Measurements from ENCODE around the gene SGF29. TPM values are rescaled to one million over a fixed set of nuclear protein-coding genes. Genes with fewer than 3 reads are reported as not detected.
"Not testable (repeated sequence)": the region's sequence is repeated elsewhere in the genome, so short reads cannot be mapped to it uniquely, and the experiment has no call there.

Gene SGF29
- total and polyA plus RNA-seq, 10 donors: 22.9 to 35.1 (median 27.5) TPM

DNA sequence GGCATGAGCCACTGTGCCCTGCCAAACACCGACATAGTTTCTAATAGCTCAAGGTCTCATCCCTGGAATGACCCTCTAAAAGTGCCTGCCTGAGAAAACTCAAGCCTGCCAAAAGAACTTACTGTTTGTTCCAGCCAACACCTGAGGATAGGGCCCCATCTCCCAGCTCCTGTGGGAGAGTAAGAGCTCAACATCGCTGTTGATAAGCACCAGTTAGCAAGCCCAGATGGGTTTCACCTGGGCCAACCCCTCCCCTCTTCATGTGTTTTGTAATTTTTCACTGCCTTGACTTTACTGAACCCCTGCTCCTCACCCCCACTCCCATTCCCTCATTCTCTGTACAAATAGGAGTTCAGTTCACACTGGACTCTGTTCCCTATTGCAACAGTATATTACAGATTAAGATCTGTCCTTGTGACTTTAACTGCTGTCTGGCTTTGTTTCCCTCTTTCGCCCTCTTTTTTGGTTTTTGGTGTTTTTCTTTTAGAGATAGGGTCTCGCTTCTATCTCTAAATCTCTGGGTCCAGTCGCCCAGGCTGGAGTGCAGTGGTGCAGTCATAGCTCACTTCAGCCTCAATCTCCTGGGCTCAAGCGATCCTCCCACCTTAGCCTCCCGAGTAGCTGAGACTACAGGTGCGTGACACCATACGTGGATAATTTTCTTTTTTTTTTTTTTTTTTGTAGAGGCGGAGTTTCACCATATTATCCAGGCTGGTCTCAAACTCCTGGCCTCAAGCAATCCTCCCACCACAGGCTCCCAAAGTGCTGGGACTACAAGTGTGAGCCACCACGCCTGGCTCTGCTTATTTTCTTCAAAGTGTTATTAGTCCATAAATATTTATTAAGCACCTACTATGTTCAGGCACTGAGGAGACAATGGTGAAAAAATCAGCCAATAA is 27.3 kb upstream of the SGF29 start:
- H3K27ac ChIP-seq: no peak overlapping the region
- H3K36me3 ChIP-seq: no peaks in the 10 kb centered on the region
- H3K27me3 ChIP-seq (replicated peaks in 1 of 7): peaks cover 0 to 12% (median 0%) of the 10 kb centered on the region in 7 donors
- no peak for DNase-seq
- TF ChIP-seq POLR2A (IDR thresholded peaks at IDR 0.05) (no peak), POLR2AphosphoS5 (IDR thresholded peaks at IDR 0.05) (no peak)
- TF ChIP-seq, protein P1, sequence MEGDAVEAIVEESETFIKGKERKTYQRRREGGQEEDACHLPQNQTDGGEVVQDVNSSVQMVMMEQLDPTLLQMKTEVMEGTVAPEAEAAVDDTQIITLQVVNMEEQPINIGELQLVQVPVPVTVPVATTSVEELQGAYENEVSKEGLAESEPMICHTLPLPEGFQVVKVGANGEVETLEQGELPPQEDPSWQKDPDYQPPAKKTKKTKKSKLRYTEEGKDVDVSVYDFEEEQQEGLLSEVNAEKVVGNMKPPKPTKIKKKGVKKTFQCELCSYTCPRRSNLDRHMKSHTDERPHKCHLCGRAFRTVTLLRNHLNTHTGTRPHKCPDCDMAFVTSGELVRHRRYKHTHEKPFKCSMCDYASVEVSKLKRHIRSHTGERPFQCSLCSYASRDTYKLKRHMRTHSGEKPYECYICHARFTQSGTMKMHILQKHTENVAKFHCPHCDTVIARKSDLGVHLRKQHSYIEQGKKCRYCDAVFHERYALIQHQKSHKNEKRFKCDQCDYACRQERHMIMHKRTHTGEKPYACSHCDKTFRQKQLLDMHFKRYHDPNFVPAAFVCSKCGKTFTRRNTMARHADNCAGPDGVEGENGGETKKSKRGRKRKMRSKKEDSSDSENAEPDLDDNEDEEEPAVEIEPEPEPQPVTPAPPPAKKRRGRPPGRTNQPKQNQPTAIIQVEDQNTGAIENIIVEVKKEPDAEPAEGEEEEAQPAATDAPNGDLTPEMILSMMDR (IDR thresholded peaks at IDR 0.05 in 8 of 11, conservative IDR thresholded peaks at IDR 0.05 in 3 of 11): no peak
- intact Hi-C loops (cut with DNase I; ENCODE audit: low total_unique reads): no loop called here
- H3K4me3 ChIP-seq: no peak overlapping the region
- H3K4me1 ChIP-seq: peaks cover 0 to 10% (median 0%) of the 10 kb centered on the region in 6 donors
- H3K9me3 ChIP-seq: no peaks in the 10 kb centered on the region
- WGBS, 5 donors: 88 to 95% (median 91%) methylated on average over 11 of the region's 11 CpGs

DNA sequence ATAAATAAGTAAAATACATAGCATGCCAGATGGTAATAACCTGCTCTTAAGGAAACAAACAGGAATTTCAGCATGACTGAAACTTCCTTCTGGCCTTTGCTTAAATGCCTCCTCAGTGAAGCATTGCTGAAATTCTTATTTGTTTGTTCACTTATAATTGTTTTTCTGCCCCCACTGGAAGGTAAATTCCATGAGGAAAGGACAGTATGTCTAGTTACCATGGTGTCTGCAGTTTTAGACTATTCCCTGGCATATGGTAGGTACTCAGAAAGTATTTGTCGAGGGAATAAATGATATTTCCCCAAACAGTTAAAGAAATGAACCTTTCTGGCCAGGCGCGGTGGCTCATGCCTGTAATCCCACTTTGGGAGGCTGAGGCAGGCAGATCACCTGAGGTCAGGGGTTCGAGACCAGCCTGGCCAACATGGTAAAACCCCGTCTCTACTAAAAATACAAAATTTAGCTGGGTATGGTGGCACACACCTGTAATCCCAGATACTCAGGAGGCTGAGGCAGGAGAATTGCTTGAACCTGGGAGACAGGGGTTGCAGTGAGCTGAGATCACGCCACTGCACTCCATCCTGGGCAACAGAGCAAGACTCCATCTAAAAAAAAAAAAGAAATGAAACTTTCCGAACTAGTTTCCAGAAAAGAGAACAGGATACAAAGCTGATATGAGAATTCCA is 26.5 kb upstream of the SGF29 start:
- intact Hi-C loops (cut with DNase I; ENCODE audit: low total_unique reads); H3K36me3 ChIP-seq; H3K27ac ChIP-seq; H3K4me3 ChIP-seq; DNase-seq; H3K9me3 ChIP-seq: not testable (repeated sequence)
- Histone ChIP-seq H3K4me1 (peaks cover 0 to 18% (median 5%) of the 10 kb centered on the region in 6 donors), H3K27me3 (replicated peaks in 1 of 7) (peaks cover 0 to 12% (median 0%) of the 10 kb centered on the region in 7 donors)
- WGBS, 5 donors: 85 to 97% (median 91%) methylated on average over 7 of the region's 7 CpGs

DNA sequence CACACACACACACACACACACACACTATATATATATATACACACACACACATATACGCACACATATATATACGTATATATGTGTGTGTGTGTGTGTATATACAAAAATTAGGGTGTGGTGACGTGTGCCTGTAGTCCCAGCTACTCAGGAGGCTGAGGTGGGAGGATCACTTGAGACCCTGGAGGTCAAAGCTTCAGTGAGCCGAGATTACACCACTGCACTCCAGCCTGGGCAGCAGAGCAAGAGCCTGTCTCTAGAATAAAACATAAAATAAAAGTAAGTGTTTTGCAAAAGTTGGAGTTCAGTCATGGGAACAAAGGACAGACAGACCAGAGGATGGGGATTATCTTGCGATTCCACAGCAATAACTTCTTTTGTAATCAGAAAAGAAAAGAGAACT is 25.7 kb upstream of the SGF29 start:
- intact Hi-C loops (cut with DNase I; ENCODE audit: low total_unique reads): no loop called here
- Histone ChIP-seq H3K4me1 (peaks cover 0 to 20% (median 10%) of the 10 kb centered on the region in 6 donors), H3K27me3 (replicated peaks in 1 of 7) (peaks cover 0 to 5% (median 0%) of the 10 kb centered on the region in 7 donors), H3K36me3 (no peaks in the 10 kb centered on the region), H3K27ac (no peak overlapping the region), H3K9me3 (no peaks in the 10 kb centered on the region), H3K4me3 (no peak overlapping the region)
- DNase-seq: no peak
- TF ChIP-seq, protein P1 (IDR thresholded peaks at IDR 0.05 in 8 of 11, conservative IDR thresholded peaks at IDR 0.05 in 3 of 11): no peak
- TF ChIP-seq POLR2AphosphoS5 (IDR thresholded peaks at IDR 0.05): no peak
- TF ChIP-seq POLR2A (IDR thresholded peaks at IDR 0.05): no peak
- 86 to 91% (median 89%) methylated on average over 5 of the region's 5 CpGs for WGBS, 5 donors

DNA sequence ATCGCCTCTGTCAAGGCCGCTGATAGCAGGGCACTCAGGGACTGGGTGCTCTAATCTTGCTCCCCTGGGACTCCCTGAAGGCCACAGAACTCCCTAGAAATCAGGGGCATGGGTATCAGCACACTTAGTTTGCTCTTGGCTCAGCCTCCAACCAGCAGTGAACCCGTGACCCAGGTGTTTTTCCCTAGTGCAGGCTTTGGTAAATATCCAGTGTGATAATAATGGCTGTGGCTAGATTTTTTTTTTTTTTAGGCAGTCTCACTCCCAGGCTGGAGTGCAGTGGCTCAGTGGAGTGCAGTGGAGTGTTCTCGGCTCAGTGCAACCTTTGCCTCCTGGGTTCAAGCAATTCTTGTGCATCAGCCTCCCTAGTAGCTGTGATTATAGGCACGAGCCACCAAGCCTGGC is 25.3 kb upstream of the SGF29 start:
- H3K4me1 ChIP-seq: peaks cover 0 to 21% (median 11%) of the 10 kb centered on the region in 6 donors
- H3K27me3 ChIP-seq (replicated peaks in 1 of 7): no peaks in the 10 kb centered on the region
- no peak for DNase-seq
- no peaks in the 10 kb centered on the region for H3K36me3 ChIP-seq
- no peaks in the 10 kb centered on the region for H3K9me3 ChIP-seq
- 77 to 90% (median 89%) methylated on average over 5 of the region's 5 CpGs for WGBS, 5 donors
- TF ChIP-seq, protein P1 (IDR thresholded peaks at IDR 0.05 in 8 of 11, conservative IDR thresholded peaks at IDR 0.05 in 3 of 11): no peak
- TF ChIP-seq POLR2AphosphoS5 (IDR thresholded peaks at IDR 0.05): no peak
- no peak overlapping the region for H3K4me3 ChIP-seq
- intact Hi-C loops (cut with DNase I; ENCODE audit: low total_unique reads): no loop called here
- no peak overlapping the region for H3K27ac ChIP-seq

Measured in spleen (tissue), 11 donors.